Endodermal cell (in vitro differentiated cells): ENCODE results near the gene MPP2. TPM values are rescaled to one million over a fixed set of nuclear protein-coding genes. Genes with fewer than 3 reads are reported as not detected.

Source experiments
- DNase-seq: peaks from one replicate; pipeline ENCODE4 v3.0.0-alpha.2; 2017
- H3K27ac ChIP-seq: 2 replicates; pipeline ENCODE4 v1.5.1; 2013; ENCODE audit warnings: mild to moderate bottlenecking, low read depth, low read length, moderate library complexity
- H3K27me3 ChIP-seq: 2 replicates; pipeline ENCODE4 v1.6.1; 2013; ENCODE audit warnings: mild to moderate bottlenecking, low read length, moderate library complexity; ENCODE audit not compliant: insufficient read depth, control insufficient read depth, poor library complexity, severe bottlenecking
- H3K36me3 ChIP-seq: 2 replicates; pipeline ENCODE4 v1.7.0; 2013; ENCODE audit warnings: mild to moderate bottlenecking, low read length, moderate library complexity; ENCODE audit not compliant: control insufficient read depth, insufficient read depth
- H3K4me1 ChIP-seq: one replicate; pipeline ENCODE4 v1.7.0; 2013; ENCODE audit warnings: low read length; ENCODE audit not compliant: control insufficient read depth, insufficient read depth
- H3K4me3 ChIP-seq: 2 replicates; pipeline ENCODE4 v1.5.1; 2013; ENCODE audit warnings: mild to moderate bottlenecking, low read length, moderate library complexity
- H3K9ac ChIP-seq: 2 replicates; pipeline ENCODE4 v1.6.1; 2013; ENCODE audit warnings: mild to moderate bottlenecking, low read length, moderate library complexity; ENCODE audit not compliant: poor library complexity, severe bottlenecking; ENCODE audit errors: extremely low read depth
- H3K9me3 ChIP-seq: 2 replicates; pipeline ENCODE4 v1.6.1; 2013; ENCODE audit warnings: mild to moderate bottlenecking, low read length, moderate library complexity; ENCODE audit not compliant: control insufficient read depth
- H3K27ac Mint-ChIP-seq: 2 replicates; pipeline ENCODE4 v1.8.0; 2020; ENCODE audit warnings: mixed read lengths
- H3K27me3 Mint-ChIP-seq: 2 replicates; pipeline ENCODE4 v1.8.0; 2021; ENCODE audit warnings: mild to moderate bottlenecking, mixed read lengths; ENCODE audit not compliant: insufficient read depth
- H3K36me3 Mint-ChIP-seq: 2 replicates; pipeline ENCODE4 v1.8.0; 2020; ENCODE audit warnings: low read depth, mixed read lengths
- H3K4me1 Mint-ChIP-seq: 2 replicates; pipeline ENCODE4 v1.8.0; 2020; ENCODE audit warnings: mixed read lengths
- H3K4me3 Mint-ChIP-seq: 2 replicates; pipeline ENCODE4 v1.8.0; 2020; ENCODE audit warnings: mild to moderate bottlenecking, moderate library complexity, mixed read lengths
- H3K9me3 Mint-ChIP-seq: 2 replicates; pipeline ENCODE4 v1.8.0; 2020; ENCODE audit warnings: mild to moderate bottlenecking, mixed read lengths
- CTCF ChIP-seq: fragments of 200-600 bp; sonication (generic); conservative IDR thresholded peaks from 2 replicates; pipeline ENCODE4 v1.5.0; 2021; ENCODE audit warnings: antibody characterized with exemption, mild to moderate bottlenecking
- WGBS, 2 experiments: methylation state at CpG; one replicate each; pipeline versions ENCODE4 v1.1.5 to v1.1.7; 2013; ENCODE audit warnings: missing lambda C conversion rate in 2 of 2, mixed read lengths in 1 of 2; ENCODE audit not compliant: insufficient coverage in 1 of 2, insufficient read length in 1 of 2; 5-methylcytosine and 5-hydroxymethylcytosine counted together
- total RNA-seq, 2 donors: library from RNA; stranded (reverse); fragmentation: NEBNext Ultra II Directional in 1 of 2; extraction: Animal tissue kit (Norgen Biotek cat#: 25700) in 1 of 2; gene quantifications; 2 replicates in 1 of 2; 3 replicates in 1 of 2; pipeline ENCODE4 v1.2.1, GENCODE V29; 2021

The MPP2 gene
- total RNA-seq, 2 donors from 2014 or later, result 16.2 to 18.3 TPM

GRCh38 chr17:43853546-43853945, 53.8 kb downstream of the MPP2 start:
- no peak overlapping the region for H3K27ac Mint-ChIP-seq
- no peak overlapping the region for H3K4me3 Mint-ChIP-seq
- WGBS, 2 experiments, result 90 to 91% methylated on average over 2 to 7 of the region's 7 CpGs
- H3K27me3 Mint-ChIP-seq, result peaks cover 14% of the 10 kb centered on the region
- peaks cover 4% of the 10 kb centered on the region for H3K4me1 Mint-ChIP-seq
- DNase-seq, result no peak
- no peaks in the 10 kb centered on the region for H3K36me3 ChIP-seq
- H3K4me1 ChIP-seq, result no peaks in the 10 kb centered on the region
- H3K4me3 ChIP-seq, result no peak overlapping the region
- no peaks in the 10 kb centered on the region for H3K36me3 Mint-ChIP-seq
- H3K9me3 Mint-ChIP-seq, result peaks cover 5% of the 10 kb centered on the region
- H3K9ac ChIP-seq, result no peak overlapping the region
- no peaks in the 10 kb centered on the region for H3K27me3 ChIP-seq
- TF ChIP-seq CTCF, result no peak
- H3K27ac ChIP-seq, result no peak overlapping the region
- H3K9me3 ChIP-seq, result no peaks in the 10 kb centered on the region

- H3K27me3 ChIP-seq, result no peaks in the 10 kb centered on the region
- no peaks in the 10 kb centered on the region for H3K36me3 ChIP-seq
- H3K4me3 ChIP-seq, result no peak overlapping the region
- H3K4me1 Mint-ChIP-seq, result peaks cover 4% of the 10 kb centered on the region
- H3K27me3 Mint-ChIP-seq, result peaks cover 21% of the 10 kb centered on the region
- H3K9me3 Mint-ChIP-seq, result peaks cover 5% of the 10 kb centered on the region
- H3K4me1 ChIP-seq, result no peaks in the 10 kb centered on the region
- TF ChIP-seq CTCF, result no peak
- no peak overlapping the region for H3K27ac ChIP-seq
- no peak overlapping the region for H3K4me3 Mint-ChIP-seq
- 90 to 93% methylated on average over 5 to 8 of the region's 8 CpGs for WGBS, 2 experiments
- no peak overlapping the region for H3K9ac ChIP-seq
- H3K27ac Mint-ChIP-seq, result no peak overlapping the region
- no peaks in the 10 kb centered on the region for H3K36me3 Mint-ChIP-seq
- H3K9me3 ChIP-seq, result no peaks in the 10 kb centered on the region
- DNase-seq, result no peak
These were observed 54.8 kb downstream of the MPP2 start for GRCh38 chr17:43852571-43852970.

GRCh38 chr17:43849116-43849515, 58.2 kb downstream of the MPP2 start:
- Mint-ChIP-seq H3K27ac (no peak overlapping the region), H3K36me3 (no peaks in the 10 kb centered on the region), H3K9me3 (no peaks in the 10 kb centered on the region), H3K4me3 (no peak overlapping the region), H3K27me3 (peaks cover 21% of the 10 kb centered on the region), H3K4me1 (no peaks in the 10 kb centered on the region)
- TF ChIP-seq CTCF, result no peak
- 90 to 91% methylated on average over 4 to 8 of the region's 8 CpGs for WGBS, 2 experiments
- Histone ChIP-seq H3K27me3 (no peaks in the 10 kb centered on the region), H3K9me3 (no peaks in the 10 kb centered on the region), H3K27ac (no peak overlapping the region), H3K36me3 (no peaks in the 10 kb centered on the region), H3K9ac (no peak overlapping the region), H3K4me1 (no peaks in the 10 kb centered on the region), H3K4me3 (no peak overlapping the region)
- DNase-seq, result no peak
